ENCODE results near the gene FAM151A.

Gene FAM151A

GRCh38 chr1:54623216-54624007 lies at the start of gene FAM151A:
Gene FAM151A (minus strand): TSS chr1:54623525. CDS start chr1:54623395, 130 bp downstream.
- no peak for DNase-seq (ENCODE audit: low read depth in 2 of 3, low spot score in 1 of 3)

- DNase-seq (ENCODE audit: low read depth in 2 of 3, low spot score in 1 of 3): peak; percentile 59 to 83 (median 60)
These were observed 48.8 kb upstream of the FAM151A start for GRCh38 chr1:54671985-54672608.

GRCh38 chr1:54668567-54668966 lies 45.2 kb upstream of the FAM151A start:
- DNase-seq (ENCODE audit: low read depth in 2 of 3, low spot score in 1 of 3): no peak

- DNase-seq (ENCODE audit: low read depth in 2 of 3, low spot score in 1 of 3): no peak
These were observed 44.5 kb upstream of the FAM151A start for GRCh38 chr1:54667797-54668196.

GRCh38 chr1:54666333-54666732 lies 43.0 kb upstream of the FAM151A start:
- DNase-seq (ENCODE audit: low read depth in 2 of 3, low spot score in 1 of 3): no peak

- DNase-seq (ENCODE audit: low read depth in 2 of 3, low spot score in 1 of 3): no peak
These were observed 42.5 kb upstream of the FAM151A start for GRCh38 chr1:54665852-54666251.

- no peak for DNase-seq (ENCODE audit: low read depth in 2 of 3, low spot score in 1 of 3)
These were observed 41.0 kb upstream of the FAM151A start for GRCh38 chr1:54664364-54664763.

- DNase-seq (ENCODE audit: low read depth in 2 of 3, low spot score in 1 of 3): no peak
These were observed 40.4 kb upstream of the FAM151A start for GRCh38 chr1:54663725-54664124.

GRCh38 chr1:54658164-54658913 lies 35.0 kb upstream of the FAM151A start:
- DNase-seq (ENCODE audit: low read depth in 2 of 3, low spot score in 1 of 3): no peak

- no peak for DNase-seq (ENCODE audit: low read depth in 2 of 3, low spot score in 1 of 3)
These were observed 29.7 kb upstream of the FAM151A start for GRCh38 chr1:54653036-54653435.

- no peak for DNase-seq (ENCODE audit: low read depth in 2 of 3, low spot score in 1 of 3)
These were observed 28.8 kb upstream of the FAM151A start for GRCh38 chr1:54652168-54652567.

GRCh38 chr1:54651608-54652007 lies 28.3 kb upstream of the FAM151A start:
- no peak for DNase-seq (ENCODE audit: low read depth in 2 of 3, low spot score in 1 of 3)

GRCh38 chr1:54650417-54650816 lies 27.1 kb upstream of the FAM151A start:
- no peak for DNase-seq (ENCODE audit: low read depth in 2 of 3, low spot score in 1 of 3)

- DNase-seq (ENCODE audit: low read depth in 2 of 3, low spot score in 1 of 3): no peak
These were observed 26.6 kb upstream of the FAM151A start for GRCh38 chr1:54649921-54650320.

GRCh38 chr1:54649130-54649898 lies 26.0 kb upstream of the FAM151A start:
- no peak for DNase-seq (ENCODE audit: low read depth in 2 of 3, low spot score in 1 of 3)

GRCh38 chr1:54645806-54646676 lies 22.7 kb upstream of the FAM151A start:
- no peak for DNase-seq (ENCODE audit: low read depth in 2 of 3, low spot score in 1 of 3)

- no peak for DNase-seq (ENCODE audit: low read depth in 2 of 3, low spot score in 1 of 3)
These were observed 20.4 kb upstream of the FAM151A start for GRCh38 chr1:54643736-54644135.

GRCh38 chr1:54640863-54641836 lies 17.8 kb upstream of the FAM151A start, which contains the start of gene MROH7:
Gene MROH7 (plus strand): TSS chr1:54641786. CDS start chr1:54652927, 11,141 bp downstream.
- no peak for DNase-seq (ENCODE audit: low read depth in 2 of 3, low spot score in 1 of 3)

- no peak for DNase-seq (ENCODE audit: low read depth in 2 of 3, low spot score in 1 of 3)
These were observed 17.0 kb upstream of the FAM151A start for GRCh38 chr1:54640361-54640760.
